PFSK-1 (cell line): ENCODE data around the gene ABCG1.

ENCODE experiments used
- FOXP2 ChIP-seq: optimal IDR thresholded peaks from 2 replicates; pipeline ENCODE3; 2011; ENCODE audit warnings: borderline replicate concordance, control low read depth, inconsistent platforms; ENCODE audit not compliant: insufficient read depth; ENCODE audit errors: extremely low read length, extremely low read depth
- POLR2AphosphoS5 ChIP-seq: IDR thresholded peaks from 2 replicates; pipeline ENCODE4 v1.6.1; 2012; ENCODE audit warnings: low read depth, mild to moderate bottlenecking, control low read depth, low read length, moderate library complexity
- SIN3A ChIP-seq: IDR thresholded peaks from 2 replicates; pipeline ENCODE4 v1.6.1; 2012; ENCODE audit warnings: mild to moderate bottlenecking, low read length, moderate library complexity, borderline replicate concordance; ENCODE audit not compliant: insufficient read depth
- TAF1 ChIP-seq: IDR thresholded peaks from 2 replicates; pipeline ENCODE4 v1.6.1; 2012; ENCODE audit warnings: low read length, control low read depth, borderline replicate concordance; ENCODE audit not compliant: insufficient read depth
- TF ChIP-seq, protein P1 (sequence below), 2 experiments: IDR thresholded peaks; 2 replicates each; pipeline versions ENCODE4 v1.6.1 to v1.8.0; 2011 to 2012; ENCODE audit warnings: low read depth in 2 of 2, low read length in 2 of 2, control low read depth in 1 of 2, inconsistent platforms in 1 of 2, mild to moderate bottlenecking in 1 of 2, moderate library complexity in 1 of 2; ENCODE audit not compliant: insufficient read depth in 1 of 2

ABCG1 gene

DNA sequence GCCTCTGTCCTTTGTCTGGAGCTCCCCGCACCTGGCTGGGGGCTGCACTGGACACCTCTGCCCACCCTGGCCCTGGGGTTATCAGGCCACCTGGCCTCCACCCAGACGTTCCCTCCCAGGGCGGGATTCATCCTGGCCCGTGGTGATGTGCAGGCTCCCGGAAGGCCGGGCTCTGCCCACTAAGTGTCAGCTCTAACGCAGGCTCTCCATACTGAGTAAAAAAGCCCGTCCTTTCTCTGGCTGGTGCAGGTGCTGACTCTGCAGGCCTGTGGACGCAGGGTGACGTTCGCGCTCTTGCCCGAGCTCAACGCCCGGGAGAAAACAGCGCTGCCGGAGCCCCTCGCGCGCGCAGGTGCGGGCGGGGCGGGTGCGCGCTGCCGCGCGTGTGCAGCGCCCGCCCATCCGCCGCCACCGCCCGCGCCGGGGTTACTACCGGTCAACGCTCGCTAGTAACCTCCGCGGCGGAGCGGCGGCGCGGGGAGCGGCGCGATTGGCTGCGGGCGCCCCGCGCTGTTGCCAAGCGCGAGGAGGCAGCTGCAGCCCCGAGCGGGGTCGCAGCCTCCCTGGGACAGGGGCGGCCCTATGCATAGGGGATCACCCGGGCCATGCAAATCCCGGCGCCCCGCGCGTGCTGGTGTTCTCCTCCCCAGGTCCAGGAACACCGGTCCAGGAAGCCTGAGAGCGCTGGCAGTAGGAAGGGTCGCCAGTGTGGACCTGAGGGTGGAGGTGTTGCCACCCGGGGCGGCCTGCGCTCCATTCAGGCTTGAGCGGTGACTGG, 15.7 kb downstream of the ABCG1 start:
- TF ChIP-seq FOXP2 (no peak), TAF1 (no peak), SIN3A (no peak), POLR2AphosphoS5 (no peak)
- TF ChIP-seq, protein P1, sequence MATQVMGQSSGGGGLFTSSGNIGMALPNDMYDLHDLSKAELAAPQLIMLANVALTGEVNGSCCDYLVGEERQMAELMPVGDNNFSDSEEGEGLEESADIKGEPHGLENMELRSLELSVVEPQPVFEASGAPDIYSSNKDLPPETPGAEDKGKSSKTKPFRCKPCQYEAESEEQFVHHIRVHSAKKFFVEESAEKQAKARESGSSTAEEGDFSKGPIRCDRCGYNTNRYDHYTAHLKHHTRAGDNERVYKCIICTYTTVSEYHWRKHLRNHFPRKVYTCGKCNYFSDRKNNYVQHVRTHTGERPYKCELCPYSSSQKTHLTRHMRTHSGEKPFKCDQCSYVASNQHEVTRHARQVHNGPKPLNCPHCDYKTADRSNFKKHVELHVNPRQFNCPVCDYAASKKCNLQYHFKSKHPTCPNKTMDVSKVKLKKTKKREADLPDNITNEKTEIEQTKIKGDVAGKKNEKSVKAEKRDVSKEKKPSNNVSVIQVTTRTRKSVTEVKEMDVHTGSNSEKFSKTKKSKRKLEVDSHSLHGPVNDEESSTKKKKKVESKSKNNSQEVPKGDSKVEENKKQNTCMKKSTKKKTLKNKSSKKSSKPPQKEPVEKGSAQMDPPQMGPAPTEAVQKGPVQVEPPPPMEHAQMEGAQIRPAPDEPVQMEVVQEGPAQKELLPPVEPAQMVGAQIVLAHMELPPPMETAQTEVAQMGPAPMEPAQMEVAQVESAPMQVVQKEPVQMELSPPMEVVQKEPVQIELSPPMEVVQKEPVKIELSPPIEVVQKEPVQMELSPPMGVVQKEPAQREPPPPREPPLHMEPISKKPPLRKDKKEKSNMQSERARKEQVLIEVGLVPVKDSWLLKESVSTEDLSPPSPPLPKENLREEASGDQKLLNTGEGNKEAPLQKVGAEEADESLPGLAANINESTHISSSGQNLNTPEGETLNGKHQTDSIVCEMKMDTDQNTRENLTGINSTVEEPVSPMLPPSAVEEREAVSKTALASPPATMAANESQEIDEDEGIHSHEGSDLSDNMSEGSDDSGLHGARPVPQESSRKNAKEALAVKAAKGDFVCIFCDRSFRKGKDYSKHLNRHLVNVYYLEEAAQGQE (IDR thresholded peaks at IDR 0.05; ENCODE audit: insufficient read depth in 1 of 2, low read depth in 2 of 2, low read length in 2 of 2): no peak

DNA sequence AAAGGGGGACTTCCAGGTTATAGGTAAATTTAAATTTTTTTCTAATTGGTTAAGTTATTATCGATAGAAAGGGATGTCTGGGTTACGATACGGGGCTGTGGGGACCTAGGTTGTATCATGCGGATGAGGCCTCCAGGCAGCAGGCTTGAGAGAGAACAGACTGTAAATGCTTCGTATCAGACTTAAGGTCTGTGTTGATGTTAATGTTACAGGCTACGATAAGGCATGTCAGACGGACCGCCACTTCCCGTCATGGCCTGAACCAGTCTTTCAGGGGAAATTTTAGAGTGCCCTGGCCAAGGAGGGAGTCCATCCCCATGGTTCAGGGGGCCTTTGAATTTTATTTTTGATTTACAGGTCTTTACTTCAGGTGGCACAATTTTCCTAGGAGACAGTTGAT, 16.7 kb downstream of the ABCG1 start:
- TF ChIP-seq TAF1: no peak

DNA sequence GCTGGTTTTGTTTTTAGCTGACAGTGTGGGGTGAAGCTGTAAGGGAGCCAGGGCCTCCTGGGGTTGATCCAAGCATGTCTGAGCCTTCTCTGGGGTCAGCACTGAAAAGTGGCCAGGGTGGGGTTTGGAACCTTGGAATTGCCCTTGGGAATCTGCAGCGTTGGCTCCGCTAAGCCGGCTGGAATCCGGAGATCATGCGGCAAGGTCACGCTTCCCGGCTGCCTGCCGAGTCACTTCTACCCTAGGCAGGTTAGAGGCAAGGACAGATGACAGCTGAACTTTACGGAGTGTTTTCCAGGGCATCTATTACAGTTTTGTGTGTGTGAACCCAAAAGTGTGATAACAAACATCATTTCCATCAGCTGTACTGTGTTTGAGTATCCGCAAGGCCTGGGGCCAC, 17.1 kb downstream of the ABCG1 start:
- TF ChIP-seq TAF1: no peak
- TF ChIP-seq, protein P1 (IDR thresholded peaks at IDR 0.05; ENCODE audit: insufficient read depth in 1 of 2, low read depth in 2 of 2, low read length in 2 of 2): no peak
- no peak for TF ChIP-seq POLR2AphosphoS5
- TF ChIP-seq SIN3A: no peak
- TF ChIP-seq FOXP2: no peak

DNA sequence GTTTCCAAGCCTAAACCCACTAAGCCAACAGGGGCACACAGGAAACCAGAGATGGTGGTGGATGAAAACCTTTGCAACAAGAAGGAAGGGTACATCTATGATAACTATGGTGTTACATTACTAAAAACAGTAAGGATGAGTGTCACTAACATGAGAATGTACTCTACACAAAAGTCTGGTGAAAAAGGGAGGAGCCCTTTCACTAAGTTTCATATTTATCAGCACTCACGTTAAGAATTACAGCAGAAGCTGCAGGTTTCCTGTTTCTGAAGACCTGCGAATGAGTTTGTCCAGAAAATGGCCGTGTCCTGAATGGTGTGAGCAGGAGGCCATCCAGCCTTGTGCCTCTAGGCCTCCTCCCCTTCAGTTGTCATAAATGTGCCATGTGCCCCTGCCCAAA, 17.8 kb downstream of the ABCG1 start:
- TF ChIP-seq TAF1: no peak
- no peak for TF ChIP-seq SIN3A

DNA sequence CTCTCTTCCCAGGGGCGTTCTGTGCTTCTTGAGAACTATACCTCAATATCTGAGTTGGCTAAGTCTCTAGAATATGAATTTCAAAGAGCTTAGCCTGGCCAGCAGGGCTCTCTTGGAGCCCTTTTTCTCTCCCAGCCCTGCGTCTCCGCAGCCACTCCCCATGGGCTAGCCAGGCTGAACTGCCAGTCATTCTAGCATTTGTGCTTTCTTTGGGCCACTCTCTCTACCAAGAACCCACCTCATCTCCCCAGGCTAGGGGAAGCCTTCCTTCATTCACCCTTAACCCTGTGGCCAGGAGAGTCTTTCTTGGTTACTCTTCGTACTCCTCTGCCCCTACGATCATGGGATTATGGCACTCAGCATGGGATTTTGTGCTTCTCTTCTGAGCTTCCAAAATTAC, 18.2 kb downstream of the ABCG1 start:
- TF ChIP-seq POLR2AphosphoS5 (no peak), SIN3A (no peak)

DNA sequence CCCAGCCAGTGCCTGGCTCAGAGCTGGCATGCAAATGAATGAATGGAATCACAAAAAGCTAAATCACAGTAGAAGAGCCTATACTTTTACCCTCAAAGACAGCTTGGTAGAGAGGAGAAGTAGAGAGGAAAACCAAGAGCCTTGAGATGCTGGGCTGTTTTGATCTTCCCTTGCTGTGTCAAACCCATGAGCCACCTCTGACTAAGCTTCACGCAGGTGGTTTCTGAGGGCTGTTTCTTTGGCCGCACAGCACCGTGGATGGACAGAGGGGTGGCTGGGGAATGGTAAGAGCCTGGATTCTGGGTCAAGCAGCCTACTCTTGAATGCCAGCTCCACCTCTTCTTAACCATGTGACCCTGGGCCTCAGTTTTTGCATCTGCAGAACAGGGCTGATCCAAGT, 18.6 kb downstream of the ABCG1 start:
- TF ChIP-seq SIN3A: no peak
- TF ChIP-seq TAF1: no peak
- TF ChIP-seq FOXP2: no peak
- no peak for TF ChIP-seq POLR2AphosphoS5
- TF ChIP-seq, protein P1 (IDR thresholded peaks at IDR 0.05; ENCODE audit: insufficient read depth in 1 of 2, low read depth in 2 of 2, low read length in 2 of 2): no peak
